ENCODE results near the gene CFAP65.

DNA sequence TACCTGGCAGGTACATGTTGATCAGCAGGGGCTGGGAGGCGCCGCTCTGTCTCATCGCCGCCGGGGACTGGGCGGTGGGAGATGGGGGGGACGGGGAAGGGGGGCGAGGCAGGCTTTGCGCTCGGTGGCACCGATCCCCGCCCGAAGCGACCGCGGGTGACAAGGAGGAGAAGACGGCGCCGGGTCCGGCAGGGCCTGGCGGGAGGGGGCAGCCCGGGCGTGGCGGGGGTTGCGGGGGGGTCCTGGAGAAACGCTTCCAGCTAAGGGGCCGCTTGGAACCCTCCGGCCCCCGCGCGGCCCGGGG, 56.3 kb downstream of the CFAP65 start, which contains the start of gene FEV:
- no peak for TF ChIP-seq POLR2A (IDR thresholded peaks at IDR 0.05; ENCODE audit: low read depth, low read length)
- no peak for TF ChIP-seq SMC3 (IDR thresholded peaks at IDR 0.05; ENCODE audit: low read depth, low read length)
- TF ChIP-seq MAFK (IDR thresholded peaks at IDR 0.05; ENCODE audit: low read depth, low read length) = no peak

Measured in IMR-90 (cell line).